IMR-90 (cell line): ENCODE data around the gene CASP7. TPM values are rescaled to one million over a fixed set of nuclear protein-coding genes. Genes with fewer than 3 reads are reported as not detected.

Experiments used
- ATAC-seq: fragments of 200-7000 bp; cut with Tn5 transposase; 2 replicates; pipeline ENCODE4 v1.9.1; 2020; ENCODE audit warnings: low read depth, mild to moderate bottlenecking, moderate library complexity
- BruUV-seq: library from RNA; stranded (reverse); fragments of 400-500 nt; replicated peaks from 2 replicates; lab custom pipeline; 2021; lab: Mats Ljungman, UMichigan
- CTCF ChIA-PET: fragments of 300-600 bp; formaldehyde crosslinking; extraction: SDS; loops from one replicate; lab custom pipeline; 2021; ENCODE audit warnings: antibody characterized with exemption; lab: Yijun Ruan, JAX
- POLR2A ChIA-PET: fragments of 300-600 bp; sonication (Branson Sonifier 250); formaldehyde crosslinking; loops from one replicate; lab custom pipeline; 2022; ENCODE audit warnings: antibody characterized with exemption; ENCODE audit not compliant: unreplicated experiment; lab: Charles Lee
- DNase-seq: peaks from one replicate; pipeline ENCODE4 v3.0.0; 2013
- H2AFZ ChIP-seq: replicated peaks from 2 replicates; pipeline ENCODE3; 2013; ENCODE audit warnings: low read length, mild to moderate bottlenecking; ENCODE audit not compliant: poor library complexity
- H2AK5ac ChIP-seq: 2 replicates; pipeline ENCODE4 v1.6.1; 2013; ENCODE audit warnings: low read depth, low read length, inconsistent platforms
- H2AK9ac ChIP-seq: replicated peaks from 2 replicates; pipeline ENCODE3; 2013; ENCODE audit warnings: mild to moderate bottlenecking, low read depth, low read length, moderate library complexity; ENCODE audit not compliant: poor library complexity
- H2BK120ac ChIP-seq: 2 replicates; pipeline ENCODE4 v1.6.1; 2013; ENCODE audit warnings: low read depth, low read length, inconsistent platforms
- H2BK15ac ChIP-seq: 3 replicates; pipeline ENCODE4 v1.6.1; 2013; ENCODE audit warnings: low read depth, low read length, inconsistent platforms
- H2BK20ac ChIP-seq: 2 replicates; pipeline ENCODE4 v1.6.1; 2013; ENCODE audit warnings: low read depth, mild to moderate bottlenecking, inconsistent platforms, low read length, moderate library complexity
- H2BK5ac ChIP-seq: 2 replicates; pipeline ENCODE4 v1.6.1; 2013; ENCODE audit warnings: mild to moderate bottlenecking, low read depth, low read length, inconsistent platforms; ENCODE audit not compliant: poor library complexity, severe bottlenecking
- H3K14ac ChIP-seq: replicated peaks from 2 replicates; pipeline ENCODE4 v1.6.1; 2013; ENCODE audit warnings: low read depth, low read length, inconsistent platforms
- H3K18ac ChIP-seq: 2 replicates; pipeline ENCODE4 v1.6.1; 2013; ENCODE audit warnings: low read depth, low read length, control low read depth
- H3K23ac ChIP-seq: 2 replicates; pipeline ENCODE4 v1.6.1; 2013; ENCODE audit warnings: low read depth, low read length, inconsistent platforms
- H3K27ac ChIP-seq: 2 replicates; pipeline ENCODE4 v1.5.1; 2013; ENCODE audit warnings: mild to moderate bottlenecking, control low read depth, low read length; ENCODE audit not compliant: insufficient read depth
- H3K27me3 ChIP-seq: 2 replicates; pipeline ENCODE4 v1.6.1; 2013; ENCODE audit warnings: low read length; ENCODE audit not compliant: control insufficient read depth, insufficient read depth
- H3K36me3 ChIP-seq: 2 replicates; pipeline ENCODE4 v1.6.1; 2013; ENCODE audit warnings: low read length, mixed read lengths; ENCODE audit not compliant: control insufficient read depth, insufficient read depth
- H3K4ac ChIP-seq: 2 replicates; pipeline ENCODE4 v1.6.1; 2013; ENCODE audit warnings: low read depth, low read length, inconsistent platforms
- H3K4me1 ChIP-seq: 2 replicates; pipeline ENCODE4 v1.6.1; 2013; ENCODE audit warnings: low read length, mixed read lengths; ENCODE audit not compliant: control insufficient read depth, insufficient read depth
- H3K4me2 ChIP-seq: 2 replicates; pipeline ENCODE4 v1.6.1; 2013; ENCODE audit warnings: low read depth, mild to moderate bottlenecking, control low read depth, low read length, moderate library complexity
- H3K4me3 ChIP-seq: 2 replicates; pipeline ENCODE4 v1.5.1; 2013; ENCODE audit warnings: low read depth, mild to moderate bottlenecking, control low read depth, low read length, moderate library complexity; ENCODE audit not compliant: insufficient read depth
- H3K56ac ChIP-seq: 2 replicates; pipeline ENCODE4 v1.6.1; 2013; ENCODE audit warnings: low read length, inconsistent platforms; ENCODE audit not compliant: insufficient read depth; ENCODE audit errors: extremely low read depth
- H3K79me1 ChIP-seq, 2 experiments: 2 replicates each; pipeline ENCODE4 v1.6.1; 2013; ENCODE audit warnings: low read length in 2 of 2, inconsistent platforms in 1 of 2, low read depth in 1 of 2
- H3K9ac ChIP-seq: 2 replicates; pipeline ENCODE4 v1.6.1; 2013; ENCODE audit warnings: low read depth, low read length, control low read depth
- H3K9me1 ChIP-seq: 2 replicates; pipeline ENCODE4 v1.6.1; 2013; ENCODE audit warnings: low read length, inconsistent platforms; ENCODE audit not compliant: insufficient read depth
- H3K9me3 ChIP-seq: 2 replicates; pipeline ENCODE4 v1.6.1; 2013; ENCODE audit warnings: low read length; ENCODE audit not compliant: control insufficient read depth, insufficient read depth
- H4K20me1 ChIP-seq: 2 replicates; pipeline ENCODE4 v1.6.1; 2013; ENCODE audit warnings: low read length, inconsistent platforms; ENCODE audit not compliant: insufficient read depth
- H4K5ac ChIP-seq: 2 replicates; pipeline ENCODE4 v1.6.1; 2013; ENCODE audit warnings: mild to moderate bottlenecking, low read depth, low read length, control low read depth
- H4K8ac ChIP-seq, 2 experiments: 2 replicates each; pipeline ENCODE4 v1.6.1; 2013; ENCODE audit warnings: low read depth in 2 of 2, low read length in 2 of 2, control low read depth in 1 of 2, inconsistent platforms in 1 of 2
- H4K91ac ChIP-seq: 2 replicates; pipeline ENCODE4 v1.6.1; 2013; ENCODE audit warnings: low read depth, low read length, inconsistent platforms; ENCODE audit not compliant: insufficient read depth
- FOS ChIP-seq: fragments of 150-350 bp; IDR thresholded peaks from 2 replicates; pipeline ENCODE4 v1.6.1; 2016; ENCODE audit warnings: low read depth, low read length
- POLR2A ChIP-seq: IDR thresholded peaks from 2 replicates; pipeline ENCODE4 v1.6.1; 2012; ENCODE audit warnings: mild to moderate bottlenecking, low read depth, low read length
- WGBS, 2 experiments: methylation state at CpG; one replicate each; pipeline versions ENCODE4 v1.1.5 to v1.1.7; 2013; ENCODE audit warnings: missing lambda C conversion rate in 2 of 2; ENCODE audit not compliant: insufficient read length in 1 of 2; ENCODE audit errors: extremely low coverage in 2 of 2; 5-methylcytosine and 5-hydroxymethylcytosine counted together
- dilution Hi-C: fragments of 300-500 bp; cut with HindIII; formaldehyde crosslinking; loops from one replicate; pipeline ENCODE4 v1.14.3; 2018; ENCODE audit warnings: low sequenced_read_pairs; ENCODE audit not compliant: unreplicated experiment
- in situ Hi-C: fragments of 300-500 bp; cut with MboI; formaldehyde crosslinking; loops from 3 replicates; pipeline ENCODE4 v1.14.3; 2019; ENCODE audit warnings: low sequenced_read_pairs, inconsistent platforms, mixed read lengths
- intact Hi-C: fragments of 100-400 bp; cut with micrococcal nuclease; formaldehyde crosslinking; loops from 2 replicates; pipeline ENCODE4 v1.10.0; 2022
- polyA plus RNA-seq, 3 experiments: library from polyadenylated mRNA; depleted of rRNA; stranded (reverse); fragments of >200 nt; gene quantifications; 2 replicates each; pipeline ENCODE4 v1.2.3, GENCODE V29; 2012; ENCODE audit warnings: low replicate concordance in 1 of 3
- total RNA-seq: library from RNA; depleted of rRNA; stranded (reverse); fragments of >200 nt; gene quantifications from 2 replicates; pipeline ENCODE4 v1.2.3, GENCODE V29; 2012

The CASP7 gene
- total and polyA plus RNA-seq, 2 of the 4 experiments (the other 2 are of a cell fraction) = 15.1 to 16.7 TPM

- H3K4me2 ChIP-seq = peak overlapping the region; percentile 72
- CTCF ChIA-PET = interaction anchor here (1.1 kb wide), 2 partner anchors 90 to 393 kb away, joined by 3 read pairs; no protein-coding TSS in a partner anchor
- DNase-seq = peak; percentile 85
These were observed 29.6 kb downstream of the CASP7 start for GRCh38 chr10:113709221-113709838.

More at GRCh38 chr10:113709221-113709838, 29.6 kb downstream of the CASP7 start:
- H3K18ac ChIP-seq = no peak overlapping the region
- no peak overlapping the region for H2AK9ac ChIP-seq
- no peak overlapping the region for H3K9ac ChIP-seq
- TF ChIP-seq POLR2A = no peak
- TF ChIP-seq FOS = peak; percentile 60; the same call in 1 of the 2 replicates
- no peaks in the 10 kb centered on the region for H3K9me3 ChIP-seq
- no TSS peak for BruUV-seq
- H3K9me1 ChIP-seq = peaks cover 4% of the 10 kb centered on the region; the same call in 1 of the 2 replicates
- no peak overlapping the region for H3K23ac ChIP-seq
- H3K27ac ChIP-seq = no peak overlapping the region
- no peak overlapping the region for H3K4me3 ChIP-seq
- no peak overlapping the region for H2BK5ac ChIP-seq
- no peak overlapping the region for H2AFZ ChIP-seq
- no peak overlapping the region for H4K8ac ChIP-seq
- H3K36me3 ChIP-seq = peaks cover 3% of the 10 kb centered on the region; the same call in 1 of the 2 replicates
- no peak overlapping the region for H2BK120ac ChIP-seq
- no peak overlapping the region for H4K91ac ChIP-seq
- POLR2A ChIA-PET = no interaction called here
- in situ Hi-C loops = loop anchor here (5.0 kb wide), 1 partner anchor 393 kb away; no protein-coding TSS in a partner anchor
- H3K4ac ChIP-seq = no peak overlapping the region
- peaks cover 22% of the 10 kb centered on the region for H4K20me1 ChIP-seq
- H2BK20ac ChIP-seq = no peak overlapping the region
- H3K4me1 ChIP-seq = peaks cover 9% of the 10 kb centered on the region
- dilution Hi-C loops = no loop called here
- H4K5ac ChIP-seq = no peak overlapping the region
- intact Hi-C loops = loop anchor here (1.0 to 10.0 kb wide), 5 partner anchors 145 to 1415 kb away; partner anchors contain the start of genes CCDC186, DCLRE1A and NHLRC2
- H2BK15ac ChIP-seq = no peak overlapping the region
- peaks cover 8 to 49% of the 10 kb centered on the region in 2 experiments for H3K79me1 ChIP-seq
- peak; percentile 86 for ATAC-seq
- H3K27me3 ChIP-seq = no peaks in the 10 kb centered on the region
- H3K14ac ChIP-seq = no peak overlapping the region
- WGBS, 2 experiments = no CpG with 5 or more reads among the region's 8 CpGs
- H2AK5ac ChIP-seq = no peak overlapping the region
- H3K56ac ChIP-seq = no peak overlapping the region
